Measurements from ENCODE around the gene ITPA.
"Not testable (repeated sequence)": the region's sequence is repeated elsewhere in the genome, so short reads cannot be mapped to it uniquely, and the experiment has no call there.

Gene ITPA

DNA sequence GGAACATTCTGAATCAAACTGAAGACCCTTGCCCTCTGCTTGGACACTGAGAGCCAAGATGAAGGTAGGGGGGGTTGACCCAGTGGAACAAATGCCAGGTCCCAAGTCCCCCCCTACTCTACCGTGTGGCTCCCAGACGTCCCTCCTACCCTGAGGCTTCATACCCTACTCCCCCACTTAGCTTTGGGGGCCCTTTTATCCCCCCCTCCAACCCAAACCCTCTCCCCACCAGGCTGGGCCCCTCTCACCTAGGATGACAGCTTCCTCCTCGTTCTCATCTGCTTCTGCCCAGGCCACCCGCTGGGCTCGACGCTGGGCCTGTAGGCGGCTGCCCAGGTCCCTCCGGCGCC lies 6.4 kb upstream of the ITPA start:
- no peak for DNase-seq

- peak in 1 of 6 experiments; percentile 6 for DNase-seq
Measured at GRCh38 chr20:3203315-3204123, 5.8 kb upstream of the ITPA start.

DNA sequence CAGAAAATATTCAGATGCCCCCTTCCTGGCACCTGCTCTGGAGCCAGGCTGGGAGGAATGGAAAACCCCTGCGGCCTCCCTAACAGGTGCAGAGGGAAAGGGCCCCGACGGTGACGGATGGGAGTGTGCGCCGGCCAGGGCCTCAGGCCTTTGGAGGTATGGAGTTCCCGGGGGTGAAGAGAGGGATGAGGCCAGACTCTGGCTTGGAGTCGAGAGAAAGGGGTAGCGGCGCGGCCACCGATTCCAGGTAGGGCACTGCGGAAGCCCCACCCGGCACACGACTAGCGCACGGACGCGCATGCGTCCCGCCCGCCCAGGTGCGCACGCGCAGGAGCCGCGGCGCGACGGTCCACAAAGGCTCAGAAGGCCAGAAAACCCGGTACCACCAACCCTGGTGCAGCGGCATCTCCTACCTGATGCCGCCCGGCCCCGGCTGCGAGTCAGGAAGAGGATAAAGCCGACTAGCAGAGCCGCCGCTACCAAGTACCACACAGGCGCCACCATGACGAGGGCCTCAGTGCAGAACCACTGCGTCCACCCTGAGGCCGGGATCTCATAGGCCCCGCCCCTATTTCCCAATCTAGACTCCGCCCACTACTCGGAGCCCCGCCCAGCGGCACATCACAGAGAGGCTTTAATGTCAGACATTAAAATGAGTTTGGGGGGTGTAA lies 5.0 kb upstream of the ITPA start, which contains the start of gene DDRGK1:
Gene DDRGK1, minus strand, starts transcription at position 559 of the 671 bp plus-strand sequence. Its CDS starts 55 bp downstream, at position 504.
- DNase-seq: peak; percentile 81 to 99 (median 92)

- peak in 2 of 6 experiments; percentile 36 to 43 for DNase-seq
Measured at GRCh38 chr20:3208786-3209256, 477 bp upstream of the ITPA start.

DNA sequence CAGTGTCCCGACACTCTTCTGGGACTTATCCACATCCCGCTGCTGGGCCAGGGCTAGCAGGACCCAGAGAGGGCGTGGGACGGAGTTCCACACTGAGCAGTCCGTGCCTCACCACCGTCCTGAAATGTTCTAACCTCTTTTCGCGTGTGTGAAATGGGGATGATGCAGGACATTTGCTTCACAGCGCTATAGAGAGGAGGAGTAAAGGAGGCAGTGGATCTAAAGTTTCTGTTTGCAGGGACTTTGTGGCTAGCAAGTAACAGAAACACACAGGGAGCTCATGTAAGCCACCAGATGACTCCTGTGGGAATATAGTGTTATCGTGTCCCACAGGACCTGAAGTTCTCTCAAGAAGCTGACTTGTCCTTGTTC lies 634 bp downstream of the ITPA start:
- no peak for DNase-seq

DNA sequence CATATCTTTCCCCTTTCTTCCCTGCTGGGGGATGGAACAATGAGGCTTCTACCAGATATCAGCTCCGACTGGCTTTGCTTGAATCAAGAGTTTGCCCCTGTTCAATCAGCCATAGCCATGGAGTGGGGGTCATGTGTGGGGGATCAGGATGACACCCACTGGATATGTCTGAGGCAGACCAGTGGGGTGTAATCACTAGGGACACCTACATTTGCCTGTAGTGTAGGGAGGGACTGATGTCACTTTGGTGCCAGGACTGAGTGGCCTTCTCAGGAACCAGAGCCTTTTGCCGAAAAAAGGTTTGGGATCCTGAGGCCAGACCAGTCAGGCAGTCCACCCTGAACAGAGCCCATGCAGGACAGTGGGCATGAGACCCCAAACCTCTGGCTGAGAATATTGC lies 1.0 kb downstream of the ITPA start:
- DNase-seq: no peak

GRCh38 chr20:3213226-3213625 lies 3.9 kb downstream of the ITPA start:
- DNase-seq: no peak

GRCh38 chr20:3215359-3215917 lies 6.1 kb downstream of the ITPA start:
- not testable (repeated sequence) for DNase-seq

DNA sequence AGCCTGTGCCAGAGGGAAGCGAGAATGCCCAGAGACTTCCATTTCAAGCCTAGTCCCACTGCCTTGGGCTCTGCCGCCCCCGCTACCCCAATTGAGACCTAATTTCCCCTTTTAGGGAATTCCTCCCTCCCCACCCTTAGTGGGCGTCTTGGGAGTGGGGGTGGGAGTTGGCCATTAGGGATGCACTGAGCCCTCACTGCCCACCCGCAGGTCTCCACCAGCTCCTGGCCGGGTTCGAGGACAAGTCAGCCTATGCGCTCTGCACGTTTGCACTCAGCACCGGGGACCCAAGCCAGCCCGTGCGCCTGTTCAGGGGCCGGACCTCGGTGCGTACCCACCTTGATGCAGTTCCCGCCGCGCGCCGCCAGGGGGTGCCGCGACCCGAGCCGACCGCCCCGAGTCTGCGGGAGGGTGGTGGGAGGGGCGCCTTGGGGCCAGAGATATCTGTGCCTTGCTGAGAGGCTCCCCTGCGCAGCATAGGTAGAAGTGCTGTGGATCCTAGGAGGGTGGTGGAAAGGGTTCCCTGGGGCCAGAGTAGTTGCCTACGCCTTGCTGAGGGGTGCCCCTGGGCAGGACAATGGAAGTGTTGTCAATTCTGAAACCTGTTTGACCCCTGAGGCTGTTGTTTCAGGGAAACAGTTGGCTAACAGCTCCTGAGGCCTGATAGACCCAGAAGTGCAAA lies 9.2 kb downstream of the ITPA start:
- DNase-seq: peak; percentile 28 to 81 (median 60)

DNA sequence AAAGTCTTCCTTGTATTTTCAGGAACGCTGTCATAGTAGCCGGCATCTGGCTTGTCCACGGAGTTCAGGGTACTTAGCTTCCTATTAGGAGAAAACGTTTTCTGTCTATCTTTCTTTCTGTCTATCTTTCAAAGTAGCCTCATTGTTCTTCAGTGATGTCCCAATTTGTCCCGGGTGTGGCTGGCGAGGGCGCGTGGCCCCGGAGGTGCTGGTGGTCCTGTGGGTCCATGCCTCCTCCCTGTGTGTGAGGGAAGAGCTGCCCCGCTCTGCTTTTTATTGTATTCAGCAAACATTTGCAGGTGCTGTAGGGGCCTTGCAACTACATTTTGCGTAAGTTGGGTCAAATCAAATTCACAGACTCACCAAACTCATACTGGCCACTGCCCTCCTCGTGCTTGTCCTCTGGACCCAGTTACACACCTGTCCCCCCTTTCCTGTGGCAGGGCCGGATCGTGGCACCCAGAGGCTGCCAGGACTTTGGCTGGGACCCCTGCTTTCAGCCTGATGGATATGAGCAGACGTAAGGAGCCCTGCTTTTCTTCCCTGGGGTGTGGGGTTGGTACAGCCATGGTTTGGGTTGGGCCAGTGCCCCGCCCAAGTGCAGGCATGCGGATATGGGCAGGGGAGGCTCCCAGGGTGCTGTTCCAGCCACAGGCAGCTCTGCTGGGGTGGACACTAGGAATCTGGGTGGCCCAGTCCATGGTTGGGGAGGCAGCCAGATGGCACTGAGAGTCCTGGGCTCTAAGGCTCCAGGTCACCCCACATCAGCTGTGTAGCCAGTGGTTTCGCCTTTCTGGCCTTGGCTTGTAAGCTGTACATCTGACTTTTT lies 12.3 kb downstream of the ITPA start:
- no peak for DNase-seq

GRCh38 chr20:3222635-3223600 lies 13.6 kb downstream of the ITPA start:
- peak in 5 of 6 experiments; percentile 17 to 65 (median 40) for DNase-seq

DNA sequence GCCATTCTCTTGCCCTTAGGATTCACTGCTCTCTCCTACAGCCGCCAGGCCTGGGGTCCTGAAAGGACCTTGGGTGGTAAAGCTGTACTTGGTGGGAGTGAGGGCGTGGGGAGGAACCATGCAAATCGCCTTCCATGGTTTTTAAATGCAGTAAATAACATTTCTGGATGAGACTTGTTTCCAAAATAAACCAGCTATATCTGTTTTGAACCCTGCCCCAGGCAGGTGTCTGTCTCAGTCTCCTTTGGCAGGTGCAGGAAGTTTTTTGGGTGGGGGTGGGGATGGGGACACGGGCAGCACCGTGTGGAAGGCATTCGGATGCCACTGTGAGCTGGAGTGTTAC lies 14.3 kb downstream of the ITPA start:
- no peak for DNase-seq

DNA sequence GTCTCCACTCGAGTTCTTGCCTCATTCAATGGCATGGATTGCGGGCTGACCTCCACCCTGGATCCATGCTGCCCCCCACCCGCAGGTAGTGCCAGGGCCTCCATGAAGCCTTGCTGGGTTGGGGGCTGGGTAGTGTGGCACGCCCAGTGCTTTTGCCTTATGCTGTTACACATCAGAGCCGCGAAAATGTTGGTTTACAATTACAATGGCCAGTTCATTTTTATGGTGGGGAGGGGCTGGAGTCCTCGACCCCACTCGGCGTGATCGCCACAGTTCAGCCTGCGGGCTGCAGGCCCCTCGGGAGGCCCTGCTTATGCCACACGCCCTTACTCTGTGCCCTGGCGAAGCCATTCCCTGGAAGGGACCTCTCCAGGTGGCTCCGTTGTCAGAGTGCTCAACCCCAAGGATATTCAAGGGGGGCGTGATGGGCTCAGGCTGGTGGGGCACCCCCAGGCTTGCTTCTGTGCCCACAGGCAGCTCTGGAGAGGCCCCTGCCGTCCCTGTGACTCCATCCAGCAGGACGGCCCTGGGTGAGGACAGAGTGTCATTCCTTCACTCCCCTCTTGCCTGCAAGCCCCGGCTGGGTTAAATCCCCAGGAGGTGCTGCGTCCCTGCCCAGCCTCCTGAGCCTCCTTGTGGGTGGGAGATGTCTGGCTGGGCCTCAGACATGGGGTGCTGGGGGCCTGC lies 14.8 kb downstream of the ITPA start:
- DNase-seq: no peak

DNA sequence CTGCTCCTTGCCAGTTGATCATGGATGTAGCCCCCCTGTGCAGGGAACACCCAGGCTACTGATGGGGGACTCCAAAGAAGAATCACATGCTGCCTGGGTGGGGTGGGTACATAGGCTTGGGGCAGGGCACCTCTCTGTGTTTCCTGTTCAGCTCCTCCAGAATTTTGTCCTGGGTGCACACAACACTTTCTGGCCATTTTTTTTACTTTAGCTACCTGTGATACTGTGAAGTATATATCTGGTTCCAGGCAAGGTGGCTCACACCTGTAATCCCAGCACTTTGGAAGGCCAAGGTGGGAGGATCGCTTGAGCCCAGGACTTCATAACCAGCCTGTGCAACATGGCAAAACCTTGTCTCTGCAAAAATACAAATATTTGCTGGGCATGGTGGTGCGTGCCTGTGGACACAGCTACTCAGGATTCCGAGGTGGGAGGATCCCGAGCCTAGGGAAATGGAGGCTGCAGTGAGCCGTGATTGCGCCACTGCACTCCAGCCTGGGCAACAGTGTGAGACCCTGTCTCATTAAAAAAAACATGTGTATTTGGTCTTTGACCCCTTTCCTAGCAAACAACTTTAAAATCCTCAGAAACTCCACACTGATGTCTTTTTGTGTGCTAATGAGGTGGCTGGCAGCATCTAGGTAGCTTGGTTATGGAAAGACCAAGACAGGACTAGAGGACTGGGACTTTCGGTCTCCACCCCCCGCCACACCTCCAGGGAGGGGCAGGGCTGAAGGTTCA lies 15.6 kb downstream of the ITPA start:
- no peak for DNase-seq

- no peak for DNase-seq
Measured at GRCh38 chr20:3226093-3226492, 16.8 kb downstream of the ITPA start.

DNA sequence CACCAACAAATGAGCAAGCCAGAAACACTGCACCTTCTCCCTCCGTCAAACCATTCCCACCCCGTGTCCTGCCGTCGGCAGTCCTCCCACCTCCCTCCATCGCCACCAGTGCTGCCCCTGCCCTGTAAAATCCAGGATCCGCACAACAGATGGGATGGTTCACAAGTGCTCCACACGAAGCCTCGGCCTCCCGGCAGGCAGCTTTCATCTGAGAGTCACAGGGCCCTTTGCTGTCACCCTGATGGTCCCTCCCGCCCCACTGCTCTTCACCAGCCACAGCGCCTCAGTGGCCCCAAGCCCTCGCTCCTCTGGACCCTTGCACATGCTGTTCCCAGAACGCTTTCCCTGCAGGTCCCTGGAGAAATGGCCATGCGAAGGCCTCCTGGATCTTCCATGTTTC lies 17.6 kb downstream of the ITPA start:
- no peak for DNase-seq

DNA sequence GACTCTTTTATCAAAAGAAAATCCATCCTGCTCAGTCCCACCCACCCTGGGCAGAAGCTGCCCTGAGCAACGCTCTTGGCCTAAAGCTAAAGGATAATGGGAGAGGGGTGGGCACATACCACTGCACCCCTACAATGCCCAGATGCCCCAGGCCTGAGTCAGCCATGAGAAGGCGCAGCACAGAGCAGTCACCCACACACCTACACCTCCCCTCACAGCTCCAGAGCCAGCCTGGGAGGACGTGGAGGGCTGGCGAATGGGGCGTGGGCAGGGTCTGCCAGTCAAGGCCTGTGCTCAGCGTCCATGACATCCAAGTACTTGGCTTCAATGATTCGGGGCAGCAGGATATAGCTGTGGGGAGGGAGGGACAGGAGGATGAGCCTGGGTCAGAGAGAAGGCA lies 18.2 kb downstream of the ITPA start:
- no peak for DNase-seq

- DNase-seq: no peak
Measured at GRCh38 chr20:3227936-3228749, 18.8 kb downstream of the ITPA start.

GRCh38 chr20:3228750-3229032 lies 19.4 kb downstream of the ITPA start:
- DNase-seq: no peak
